ENCODE measurements around the gene GAREM1.
"Not testable (repeated sequence)": the region's sequence is repeated elsewhere in the genome, so short reads cannot be mapped to it uniquely, and the experiment has no call there.

Gene GAREM1

DNA sequence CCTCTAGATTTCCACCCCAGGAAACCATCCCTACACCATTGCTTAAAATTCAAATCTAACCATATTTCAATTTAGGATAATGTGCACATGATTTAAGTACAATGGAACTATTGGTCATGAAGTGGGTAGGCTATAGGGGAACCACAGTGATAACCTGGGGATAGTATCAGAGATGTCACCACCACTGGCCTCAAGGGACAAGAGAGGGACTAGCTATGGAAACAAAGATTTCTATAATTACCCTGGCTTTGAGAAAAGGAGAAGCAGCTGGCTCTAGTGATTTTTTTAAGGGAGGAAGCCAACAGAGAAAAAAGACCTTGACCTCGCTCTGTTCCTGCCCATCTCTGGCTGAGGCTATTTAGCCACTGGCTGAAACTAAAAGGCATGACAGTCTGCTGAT, 148.9 kb downstream of the GAREM1 start:
- no peak for DNase-seq

DNA sequence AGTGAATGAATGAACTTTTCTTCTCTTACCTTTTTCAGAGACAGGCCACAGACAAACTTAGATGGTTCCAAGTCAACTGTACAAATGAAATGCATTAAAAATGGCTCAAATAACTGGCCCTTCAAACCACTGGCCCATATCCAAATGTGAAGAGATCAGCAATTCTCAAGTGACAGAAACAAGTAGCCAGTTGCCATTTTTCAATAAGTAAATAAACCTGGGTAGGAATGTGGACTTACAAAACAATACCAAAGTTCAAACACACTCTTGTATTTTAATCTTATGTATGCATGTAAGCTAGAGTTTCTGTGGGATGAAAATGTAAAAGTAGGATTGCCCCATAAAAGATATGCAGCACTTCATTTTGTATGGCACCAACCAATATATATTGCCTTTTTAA, 151.6 kb downstream of the GAREM1 start:
- DNase-seq, result no peak

DNA sequence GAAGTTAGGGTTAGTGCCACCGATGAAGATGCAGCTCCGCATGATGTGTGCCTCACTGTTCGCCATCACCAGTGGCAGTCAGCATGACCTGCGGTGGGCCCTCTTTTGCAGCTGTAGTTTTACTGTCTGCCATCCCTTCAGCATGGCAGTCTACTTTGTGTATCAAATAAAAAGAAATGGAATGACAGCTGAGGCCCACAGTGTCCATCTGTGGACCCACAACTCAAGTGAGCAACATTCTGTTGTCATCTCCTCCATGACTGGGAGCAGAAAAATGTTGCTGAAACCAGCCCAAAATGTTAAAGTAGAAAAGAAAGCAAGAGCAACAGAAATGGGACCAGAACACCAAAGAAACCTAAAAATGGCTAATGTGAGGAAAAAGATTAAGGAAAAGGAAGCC, 152.1 kb downstream of the GAREM1 start:
- DNase-seq, result no peak

DNA sequence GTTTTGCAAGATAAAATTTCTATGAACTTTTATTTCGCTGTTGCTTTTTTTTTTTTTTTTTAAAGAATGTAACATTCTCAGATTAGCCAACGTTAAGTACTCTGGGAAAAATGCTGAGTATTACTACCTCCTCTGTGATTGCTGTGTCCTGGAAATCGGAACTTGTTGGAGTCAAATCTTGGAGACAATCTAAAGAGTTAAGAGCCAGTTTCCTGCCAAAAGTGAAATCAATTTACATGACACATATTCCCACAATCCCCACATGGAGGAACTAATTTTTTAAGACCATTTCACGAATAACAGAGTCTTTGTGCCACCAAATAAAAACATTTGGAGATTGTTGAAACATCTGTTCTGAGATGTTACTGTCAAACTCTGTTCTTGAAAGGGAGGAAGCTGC, 153.0 kb downstream of the GAREM1 start:
- DNase-seq, result no peak

DNA sequence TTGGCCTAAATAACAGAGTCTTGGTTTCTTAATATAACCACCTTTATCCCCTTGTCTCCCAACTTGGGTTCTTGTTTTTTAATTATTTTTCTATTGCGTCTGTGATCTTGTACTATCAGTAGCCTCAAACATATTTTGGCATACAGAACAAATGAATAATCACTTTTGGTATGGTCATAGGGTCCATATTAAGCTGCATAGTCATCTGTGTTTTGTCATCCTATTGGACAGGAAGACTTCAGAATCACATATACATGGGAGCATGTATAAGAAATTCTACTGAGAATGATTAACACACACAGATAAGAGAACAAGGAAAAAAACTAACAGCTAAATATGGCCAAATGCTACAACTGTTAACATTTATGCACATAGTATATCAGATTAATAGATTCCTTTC, 154.8 kb downstream of the GAREM1 start:
- DNase-seq, result no peak

DNA sequence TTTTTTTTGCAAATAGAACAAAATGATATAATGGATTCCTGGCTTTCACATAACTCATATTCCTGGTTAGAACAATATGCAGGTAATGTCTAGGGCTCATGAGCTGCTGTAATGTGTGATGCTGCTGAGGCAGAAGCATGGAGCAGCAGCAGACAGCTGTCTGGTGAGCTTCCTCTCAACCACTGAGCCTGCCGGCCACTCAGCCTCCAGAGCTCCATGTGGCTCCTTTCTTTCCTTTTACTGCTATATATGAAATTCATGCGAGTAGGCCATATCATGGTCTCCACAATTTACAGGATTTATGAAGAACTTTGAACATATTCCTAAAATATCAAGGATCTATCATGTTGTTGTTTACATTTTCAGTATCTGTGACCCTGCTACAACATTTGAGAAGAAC, 159.9 kb downstream of the GAREM1 start:
- DNase-seq, result no peak

DNA sequence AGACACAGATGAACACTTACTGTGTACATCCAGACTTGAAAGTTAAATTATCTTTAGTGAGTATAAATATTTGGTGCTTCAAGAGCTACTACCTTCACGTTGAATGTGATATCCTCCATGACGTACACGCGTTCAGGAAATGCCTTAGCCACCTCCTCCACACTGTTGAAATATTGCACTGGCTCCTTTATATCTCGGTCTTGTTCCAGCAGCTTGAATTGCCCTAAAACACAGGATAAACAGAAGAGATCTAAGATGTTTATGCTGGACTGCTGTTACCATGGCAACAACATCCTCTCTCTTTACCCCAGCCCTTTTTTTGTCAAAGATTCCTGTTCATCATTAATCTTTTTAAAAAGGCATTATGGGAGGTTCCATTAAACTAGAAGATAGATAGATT, 160.6 kb downstream of the GAREM1 start:
- DNase-seq, result no peak

DNA sequence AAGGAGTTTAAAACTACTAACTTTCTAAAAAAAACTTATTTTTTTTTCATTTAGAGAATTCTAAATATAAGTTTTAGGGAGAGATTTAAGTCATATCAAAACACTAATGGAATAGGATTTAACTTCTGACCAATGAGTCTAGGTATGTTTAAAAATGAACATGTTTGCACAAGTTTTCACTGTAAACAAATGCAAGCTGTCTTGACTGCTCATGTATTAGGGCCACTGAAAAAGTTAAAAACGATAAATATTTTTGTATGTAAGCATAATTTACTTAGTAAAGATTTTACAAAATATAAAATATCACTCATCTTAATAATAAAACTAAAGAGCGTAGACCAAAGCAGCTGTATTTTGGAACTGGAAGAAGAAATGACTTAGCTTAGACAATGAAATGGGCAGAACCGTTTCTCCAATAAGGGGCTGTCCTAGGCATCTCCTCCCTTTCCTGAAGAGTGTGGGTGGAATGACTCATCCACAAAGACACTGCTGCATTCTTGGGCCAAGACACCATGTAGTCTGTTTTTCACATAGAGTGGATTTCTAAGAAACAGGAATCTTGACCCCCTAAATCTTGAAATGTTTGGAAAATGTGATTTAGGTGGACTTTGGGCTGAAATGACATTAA, 162.1 kb downstream of the GAREM1 start:
- no peak for DNase-seq

DNA sequence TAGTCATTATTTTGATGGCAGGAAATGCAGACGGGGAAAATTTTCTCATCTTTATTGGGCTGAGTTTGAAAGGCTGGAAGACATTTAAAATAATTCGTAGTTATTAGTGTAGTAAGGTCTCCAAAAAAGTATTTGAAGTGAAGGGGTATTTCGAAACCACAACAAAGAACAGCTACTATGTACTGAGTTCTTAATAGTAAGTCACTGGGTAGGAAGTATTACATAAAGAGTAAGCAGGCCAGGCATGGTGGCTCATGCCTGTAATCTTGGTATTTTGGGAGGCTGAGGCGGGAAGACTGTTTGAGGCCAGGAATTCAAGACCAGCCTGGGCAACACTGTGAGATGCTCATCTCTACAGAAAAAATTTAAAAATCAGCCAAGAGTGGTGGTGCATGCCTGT, 167.3 kb downstream of the GAREM1 start:
- DNase-seq, result no peak

DNA sequence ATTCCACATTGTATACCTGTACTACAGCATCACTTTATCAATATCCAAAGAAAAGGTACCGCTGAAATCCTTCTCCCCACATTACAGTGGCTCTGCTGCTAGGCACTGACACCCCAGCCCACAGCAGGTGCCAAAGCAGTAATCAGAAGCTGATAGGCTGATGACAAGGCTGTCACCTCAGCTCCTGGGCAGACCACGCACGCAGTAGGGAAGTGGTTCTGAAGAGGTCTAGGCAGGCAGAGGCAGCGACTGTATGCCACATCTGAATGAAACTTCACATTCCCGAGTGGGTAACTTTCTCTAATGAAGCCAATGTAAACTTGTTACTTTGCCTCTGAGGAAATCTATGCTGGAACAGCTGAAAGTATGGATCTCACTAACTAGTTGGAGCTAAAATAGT, 167.9 kb downstream of the GAREM1 start:
- DNase-seq, result no peak

DNA sequence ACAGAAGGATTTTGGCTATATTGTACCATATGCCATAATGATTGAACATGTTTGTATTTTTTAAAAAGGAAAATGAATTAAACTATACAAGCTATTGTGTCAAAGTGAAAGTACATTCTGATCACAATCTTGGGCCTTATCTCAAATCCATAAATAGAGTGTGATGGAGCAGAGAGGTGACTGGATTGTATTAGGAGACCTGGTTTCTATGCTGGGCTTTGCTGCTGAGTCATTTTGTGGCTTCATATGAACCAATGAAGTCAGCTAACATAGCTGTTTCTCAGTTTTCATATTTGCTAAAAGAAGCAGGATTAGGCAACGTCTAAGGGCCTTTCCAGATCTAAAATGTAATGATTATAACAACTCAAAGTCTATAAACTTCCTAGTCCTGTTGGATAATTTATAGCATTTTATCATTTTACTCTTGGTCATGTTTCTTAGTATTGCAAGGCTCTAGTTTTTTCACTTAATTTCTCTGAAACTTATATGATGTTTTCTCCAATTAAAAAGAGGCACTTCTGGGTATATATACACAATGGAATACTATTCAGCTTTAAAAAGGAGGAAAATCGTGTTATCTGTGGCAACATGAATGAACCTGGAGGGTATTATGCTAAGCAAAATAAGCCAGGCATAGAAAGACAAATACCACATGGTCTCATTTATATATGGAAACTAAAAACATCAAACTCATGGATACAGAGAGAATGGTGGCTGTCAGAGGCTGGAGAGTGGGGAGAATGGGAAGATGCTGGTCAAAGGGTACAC, 168.5 kb downstream of the GAREM1 start:
- DNase-seq, result no peak

DNA sequence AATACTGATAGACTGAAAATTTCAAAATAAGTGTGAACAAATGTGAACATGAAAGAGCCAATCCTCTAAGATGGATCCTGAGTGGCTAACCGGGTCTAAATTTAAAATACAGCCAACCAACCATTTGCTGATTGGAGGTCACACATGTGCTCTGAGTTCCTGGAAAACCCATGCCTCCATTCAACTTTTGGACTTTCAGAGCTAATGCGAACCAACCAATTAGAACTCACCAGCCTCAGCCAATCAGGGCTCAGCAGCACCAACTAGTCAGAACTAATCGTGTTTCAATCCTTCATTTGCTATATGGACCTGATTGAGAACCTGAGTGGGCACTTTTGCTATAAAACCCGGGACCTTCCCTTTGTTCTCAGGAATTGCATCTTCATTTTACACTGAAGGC, 169.3 kb downstream of the GAREM1 start:
- no peak for DNase-seq

DNA sequence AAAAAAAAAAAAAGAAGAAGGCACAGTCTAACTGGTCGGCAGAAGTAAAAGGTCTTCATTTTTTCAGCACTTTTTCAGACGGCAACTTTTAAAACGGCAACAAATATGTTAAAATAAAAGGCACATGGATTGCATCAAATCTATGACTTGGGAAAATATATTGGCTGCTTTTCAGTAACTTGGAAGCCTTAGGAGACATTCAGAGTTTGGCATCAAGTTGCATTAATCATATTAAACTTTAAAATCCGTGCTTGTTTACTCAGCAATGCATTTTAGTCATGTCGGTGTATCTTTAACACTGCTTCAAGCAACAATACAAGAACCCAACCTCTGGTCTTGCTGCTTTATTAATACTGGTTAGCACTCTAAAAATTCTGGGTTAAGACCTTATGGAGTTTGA, 169.8 kb downstream of the GAREM1 start:
- no peak for DNase-seq

DNA sequence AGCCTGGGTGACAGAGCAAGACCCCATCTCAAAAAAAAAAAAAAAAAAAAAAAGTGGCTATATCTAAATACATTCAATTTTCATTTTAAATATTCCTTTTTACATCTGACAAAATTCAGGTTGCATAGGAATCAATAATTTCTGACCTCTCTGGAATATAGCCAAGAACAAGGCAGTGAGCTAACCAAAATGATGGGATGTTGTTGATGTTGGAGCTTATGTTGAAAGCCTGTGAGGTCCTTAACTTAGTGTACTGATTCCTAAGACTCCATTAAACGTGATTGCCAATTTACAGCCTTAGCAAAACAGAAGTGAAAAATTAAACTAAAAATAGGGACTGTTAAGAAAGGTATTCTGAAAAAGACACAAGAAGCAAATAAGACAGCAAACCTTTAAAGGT, 171.2 kb downstream of the GAREM1 start:
- DNase-seq, result no peak

DNA sequence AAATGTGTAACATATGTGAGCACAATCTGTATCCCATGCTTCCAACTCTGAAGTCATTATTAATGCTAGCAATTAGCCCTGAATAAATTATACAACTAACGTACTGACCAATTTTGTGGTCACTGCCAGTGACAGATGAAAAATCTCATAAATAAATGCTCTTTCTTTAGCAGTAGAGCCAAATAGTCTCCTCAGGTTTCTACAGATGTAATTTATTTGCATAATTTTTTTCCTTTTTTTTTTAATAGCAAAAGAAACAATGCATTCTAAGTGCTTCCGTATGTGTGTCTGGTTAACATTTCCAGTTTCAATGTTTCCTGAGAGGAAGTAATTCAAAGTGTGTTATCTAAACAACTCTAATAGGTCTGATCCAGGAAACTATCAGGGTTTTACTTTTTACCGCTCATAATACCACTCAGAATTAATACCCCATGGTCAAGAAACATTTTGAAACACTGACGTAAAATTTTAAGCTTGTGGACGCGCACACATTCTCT, 172.5 kb downstream of the GAREM1 start:
- DNase-seq, result no peak

DNA sequence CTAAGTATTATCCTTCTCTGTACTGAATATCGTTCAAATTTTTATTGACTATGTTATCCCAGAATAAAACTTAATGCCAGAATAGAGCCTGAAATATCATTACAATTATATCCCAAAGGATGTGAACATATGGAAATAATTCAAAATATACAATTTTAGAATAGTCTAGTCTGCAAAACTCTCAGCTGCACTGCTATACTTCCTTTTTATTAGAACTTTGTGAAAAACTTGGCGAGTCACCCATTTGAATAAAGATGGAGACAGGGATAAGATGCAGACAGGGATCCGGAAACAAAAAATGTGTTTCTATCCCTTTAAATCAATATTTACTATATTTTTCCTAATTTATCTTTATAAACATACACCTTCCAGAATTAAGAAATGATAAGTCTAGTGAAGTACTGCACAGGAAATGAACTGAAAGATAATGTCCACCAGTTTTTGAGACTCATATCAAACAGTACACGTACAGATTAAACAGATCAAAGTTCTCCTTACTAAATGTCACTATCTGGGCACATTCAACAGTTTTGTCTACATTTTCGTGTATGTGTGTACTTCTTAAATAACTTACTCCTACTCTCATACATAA, 173.0 kb downstream of the GAREM1 start:
- DNase-seq, result no peak

DNA sequence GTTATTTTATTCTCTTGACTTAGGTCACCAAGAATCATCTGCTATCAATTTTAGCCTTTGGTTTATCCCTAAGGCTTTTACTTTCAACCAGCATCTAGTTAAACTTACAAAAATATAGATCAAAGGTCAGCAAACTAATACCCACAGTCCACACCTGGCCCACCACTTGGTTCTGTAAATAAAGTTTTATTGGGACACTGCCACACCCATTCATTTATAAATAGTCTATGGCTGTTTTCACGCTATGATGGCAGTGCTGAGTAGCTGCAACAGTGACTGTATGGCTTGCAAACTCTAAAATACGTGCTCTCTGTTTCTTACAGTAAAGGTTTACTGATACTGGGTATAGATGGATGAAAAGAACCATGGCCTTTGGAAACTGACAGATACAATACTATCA, 173.8 kb downstream of the GAREM1 start:
- DNase-seq, result no peak

DNA sequence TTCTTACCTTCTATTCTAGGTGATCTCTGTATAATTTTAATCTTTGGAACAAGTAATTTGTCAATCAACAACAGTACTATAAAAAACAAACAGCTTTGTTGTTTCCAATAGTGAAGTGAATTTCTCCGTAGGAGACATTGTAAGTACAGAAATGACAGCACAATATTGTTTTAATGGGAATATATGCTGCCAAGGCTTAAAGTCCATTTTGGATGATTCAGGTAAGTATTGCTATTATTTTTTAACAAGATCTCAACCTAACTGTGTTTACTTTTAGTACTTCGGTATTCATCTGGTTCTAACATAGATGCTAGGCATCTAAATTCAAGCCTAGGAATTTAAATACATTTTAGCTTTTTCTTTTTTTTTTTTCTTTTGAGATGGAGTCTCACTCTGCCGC, 175.1 kb downstream of the GAREM1 start:
- DNase-seq, result no peak

DNA sequence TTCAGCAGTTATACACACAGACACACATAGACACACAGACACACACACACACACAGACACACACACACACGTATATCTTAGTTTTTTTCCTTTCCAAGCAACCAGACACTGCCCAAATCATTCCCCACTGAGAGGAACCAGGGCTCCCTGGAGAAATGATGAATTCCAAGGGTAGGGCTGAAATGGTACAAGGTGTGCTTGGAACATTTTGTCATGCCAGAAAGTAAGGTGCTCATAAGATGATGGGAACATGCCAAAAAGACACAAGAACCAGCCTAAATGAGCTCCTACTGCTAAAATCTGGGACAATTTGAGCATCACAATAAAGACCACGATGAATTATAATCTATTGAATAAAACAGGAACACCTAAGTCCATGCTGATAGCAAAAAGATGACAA, 177.6 kb downstream of the GAREM1 start:
- no peak for DNase-seq

DNA sequence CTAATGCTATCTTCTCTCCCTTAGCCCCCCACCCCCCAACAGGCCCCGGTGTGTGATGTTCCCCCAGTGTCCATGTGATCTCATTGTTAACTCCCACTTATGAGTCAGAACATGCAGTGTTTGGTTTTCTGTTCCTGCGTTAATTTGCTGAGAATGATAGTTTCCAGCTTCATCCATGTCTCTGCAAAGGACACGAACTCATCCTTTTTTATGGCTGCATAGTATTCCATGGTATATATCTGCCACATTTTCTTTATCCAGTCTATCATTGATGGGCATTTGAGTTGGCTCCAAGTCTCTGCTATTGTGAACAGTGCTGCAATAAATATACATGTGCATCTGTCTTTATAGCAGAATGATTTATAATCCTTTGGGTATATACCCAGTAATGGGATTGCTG, 179.1 kb downstream of the GAREM1 start:
- not testable (repeated sequence) for DNase-seq

DNA sequence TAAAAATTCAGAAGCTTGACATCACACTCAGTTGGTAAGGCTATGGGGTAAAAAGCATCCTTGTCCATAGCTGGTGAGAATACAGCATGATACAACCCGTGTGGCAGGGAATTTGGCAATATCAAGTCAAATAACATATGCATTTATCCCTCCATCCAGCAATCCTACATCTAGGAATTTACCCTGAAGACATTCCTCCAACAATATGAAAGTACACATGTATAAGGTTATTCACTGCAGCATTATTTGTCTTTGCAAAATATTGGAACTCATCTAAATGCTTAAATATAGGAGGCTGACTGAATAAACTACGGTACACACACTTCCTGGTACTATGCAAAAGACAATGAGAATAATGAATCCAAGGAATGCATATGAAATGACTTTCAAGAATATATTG, 179.9 kb downstream of the GAREM1 start:
- DNase-seq, result no peak

DNA sequence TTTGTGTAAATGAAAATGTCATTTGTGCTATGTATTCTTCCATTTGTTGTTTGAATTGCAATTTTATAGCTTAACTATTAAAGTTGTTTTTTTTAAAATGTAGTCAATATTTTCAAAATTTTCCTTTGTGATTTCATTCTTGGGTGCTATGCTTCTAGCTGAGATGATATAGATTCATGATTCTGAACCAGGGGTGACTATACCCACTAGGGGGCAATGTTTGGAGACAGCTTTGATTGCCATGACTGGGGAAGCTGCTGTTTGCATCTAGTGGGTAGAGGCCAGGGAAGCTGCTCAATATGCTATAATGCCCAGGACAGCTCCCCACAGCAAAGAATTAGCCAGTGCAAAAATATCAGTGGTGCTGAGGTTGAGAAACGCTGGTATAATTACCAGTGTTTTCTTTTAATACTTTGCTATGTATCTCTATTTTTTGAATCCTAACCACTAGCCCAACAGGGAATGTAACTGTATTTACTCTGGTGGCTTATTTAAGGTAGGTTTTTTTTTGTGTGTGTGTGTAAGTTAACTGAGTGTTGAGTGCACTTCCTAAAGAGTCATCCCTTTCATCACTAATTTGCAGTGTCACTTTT, 181.1 kb downstream of the GAREM1 start:
- DNase-seq, result peak; percentile 55

DNA sequence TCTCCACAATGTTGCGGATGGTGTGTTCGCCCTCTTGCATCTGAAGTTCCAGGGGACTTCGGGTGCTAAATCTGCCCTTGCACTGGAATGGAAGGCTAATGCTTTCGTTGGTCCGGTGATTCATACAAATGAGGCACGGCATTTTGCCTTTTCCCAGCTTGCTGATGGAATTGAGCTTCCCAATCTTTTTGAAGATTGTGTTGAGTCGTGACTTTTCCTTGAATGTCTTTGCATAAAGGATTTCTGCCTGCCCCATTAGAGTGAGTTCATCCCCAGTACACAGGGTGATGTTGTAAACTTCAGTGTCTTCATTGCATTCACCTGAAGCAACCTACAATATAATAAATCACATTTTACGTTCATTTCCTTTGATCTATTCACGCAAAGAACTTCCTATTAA, 182.8 kb downstream of the GAREM1 start:
- DNase-seq, result no peak

DNA sequence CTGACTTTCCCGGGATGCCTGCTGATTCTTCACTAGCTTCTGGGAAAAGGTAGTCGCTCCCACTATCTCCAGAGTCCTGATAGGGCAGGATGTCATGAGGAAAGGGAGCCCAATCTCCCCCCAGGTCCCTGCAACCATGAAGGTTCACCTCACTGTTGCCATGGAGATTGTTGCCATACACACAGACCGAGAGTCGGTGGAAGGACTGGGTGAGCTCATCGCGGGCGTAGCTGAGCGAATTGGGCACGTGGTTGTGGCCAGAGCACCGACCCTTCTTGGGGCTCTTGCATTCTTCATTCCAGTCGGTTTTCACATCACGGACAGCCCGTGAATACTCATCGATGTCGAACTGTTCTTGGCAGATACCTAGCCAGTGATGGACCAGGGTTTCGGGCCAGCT, 183.4 kb downstream of the GAREM1 start:
- DNase-seq, result no peak

Data from retina (tissue), 1 donor.